ENCODE data around the gene MFN1.

MFN1 gene

DNA sequence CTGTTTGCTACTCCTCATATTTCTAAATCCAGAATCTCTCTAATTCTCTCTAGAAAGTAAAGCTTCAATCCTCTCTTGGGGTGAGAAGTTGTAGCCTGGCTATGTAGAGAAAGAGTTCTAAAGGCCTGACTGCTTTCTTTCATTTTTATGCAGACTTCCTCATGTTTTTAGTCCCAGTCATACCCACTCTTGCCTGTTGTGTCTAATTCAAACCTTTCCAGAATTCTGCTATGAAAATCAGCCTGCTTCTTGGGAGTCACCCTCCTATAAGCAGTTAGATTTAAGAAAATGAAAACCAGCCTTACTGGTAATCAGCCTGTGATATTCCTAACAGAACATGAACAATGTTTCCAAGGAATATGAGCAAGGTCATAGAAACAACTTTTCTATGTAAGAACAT lies 39.5 kb upstream of the MFN1 start (continued):
- TF ChIP-seq, protein P1, sequence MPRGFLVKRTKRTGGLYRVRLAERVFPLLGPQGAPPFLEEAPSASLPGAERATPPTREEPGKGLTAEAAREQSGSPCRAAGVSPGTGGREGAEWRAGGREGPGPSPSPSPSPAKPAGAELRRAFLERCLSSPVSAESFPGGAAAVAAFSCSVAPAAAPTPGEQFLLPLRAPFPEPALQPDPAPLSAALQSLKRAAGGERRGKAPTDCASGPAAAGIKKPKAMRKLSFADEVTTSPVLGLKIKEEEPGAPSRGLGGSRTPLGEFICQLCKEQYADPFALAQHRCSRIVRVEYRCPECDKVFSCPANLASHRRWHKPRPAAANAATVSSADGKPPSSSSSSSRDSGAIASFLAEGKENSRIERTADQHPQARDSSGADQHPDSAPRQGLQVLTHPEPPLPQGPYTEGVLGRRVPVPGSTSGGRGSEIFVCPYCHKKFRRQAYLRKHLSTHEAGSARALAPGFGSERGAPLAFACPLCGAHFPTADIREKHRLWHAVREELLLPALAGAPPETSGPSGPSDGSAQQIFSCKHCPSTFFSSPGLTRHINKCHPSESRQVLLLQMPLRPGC (tag by site-specific recombination; IDR thresholded peaks at IDR 0.05): no peak
- no peak for TF ChIP-seq GLI2 (tag by site-specific recombination; IDR thresholded peaks at IDR 0.05; ENCODE audit: borderline replicate concordance, low read depth)
- TF ChIP-seq, protein P2, sequence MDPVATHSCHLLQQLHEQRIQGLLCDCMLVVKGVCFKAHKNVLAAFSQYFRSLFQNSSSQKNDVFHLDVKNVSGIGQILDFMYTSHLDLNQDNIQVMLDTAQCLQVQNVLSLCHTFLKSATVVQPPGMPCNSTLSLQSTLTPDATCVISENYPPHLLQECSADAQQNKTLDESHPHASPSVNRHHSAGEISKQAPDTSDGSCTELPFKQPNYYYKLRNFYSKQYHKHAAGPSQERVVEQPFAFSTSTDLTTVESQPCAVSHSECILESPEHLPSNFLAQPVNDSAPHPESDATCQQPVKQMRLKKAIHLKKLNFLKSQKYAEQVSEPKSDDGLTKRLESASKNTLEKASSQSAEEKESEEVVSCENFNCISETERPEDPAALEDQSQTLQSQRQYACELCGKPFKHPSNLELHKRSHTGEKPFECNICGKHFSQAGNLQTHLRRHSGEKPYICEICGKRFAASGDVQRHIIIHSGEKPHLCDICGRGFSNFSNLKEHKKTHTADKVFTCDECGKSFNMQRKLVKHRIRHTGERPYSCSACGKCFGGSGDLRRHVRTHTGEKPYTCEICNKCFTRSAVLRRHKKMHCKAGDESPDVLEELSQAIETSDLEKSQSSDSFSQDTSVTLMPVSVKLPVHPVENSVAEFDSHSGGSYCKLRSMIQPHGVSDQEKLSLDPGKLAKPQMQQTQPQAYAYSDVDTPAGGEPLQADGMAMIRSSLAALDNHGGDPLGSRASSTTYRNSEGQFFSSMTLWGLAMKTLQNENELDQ (tag by site-specific recombination; IDR thresholded peaks at IDR 0.05; ENCODE audit: low read depth): no peak
- no peak for TF ChIP-seq ZNF416 (tag by site-specific recombination; IDR thresholded peaks at IDR 0.05)
- TF ChIP-seq GLIS1 (tag by site-specific recombination; IDR thresholded peaks at IDR 0.05): no peak
- no peak for TF ChIP-seq TRIM28 (IDR thresholded peaks at IDR 0.05; ENCODE audit: borderline replicate concordance, low read length)

DNA sequence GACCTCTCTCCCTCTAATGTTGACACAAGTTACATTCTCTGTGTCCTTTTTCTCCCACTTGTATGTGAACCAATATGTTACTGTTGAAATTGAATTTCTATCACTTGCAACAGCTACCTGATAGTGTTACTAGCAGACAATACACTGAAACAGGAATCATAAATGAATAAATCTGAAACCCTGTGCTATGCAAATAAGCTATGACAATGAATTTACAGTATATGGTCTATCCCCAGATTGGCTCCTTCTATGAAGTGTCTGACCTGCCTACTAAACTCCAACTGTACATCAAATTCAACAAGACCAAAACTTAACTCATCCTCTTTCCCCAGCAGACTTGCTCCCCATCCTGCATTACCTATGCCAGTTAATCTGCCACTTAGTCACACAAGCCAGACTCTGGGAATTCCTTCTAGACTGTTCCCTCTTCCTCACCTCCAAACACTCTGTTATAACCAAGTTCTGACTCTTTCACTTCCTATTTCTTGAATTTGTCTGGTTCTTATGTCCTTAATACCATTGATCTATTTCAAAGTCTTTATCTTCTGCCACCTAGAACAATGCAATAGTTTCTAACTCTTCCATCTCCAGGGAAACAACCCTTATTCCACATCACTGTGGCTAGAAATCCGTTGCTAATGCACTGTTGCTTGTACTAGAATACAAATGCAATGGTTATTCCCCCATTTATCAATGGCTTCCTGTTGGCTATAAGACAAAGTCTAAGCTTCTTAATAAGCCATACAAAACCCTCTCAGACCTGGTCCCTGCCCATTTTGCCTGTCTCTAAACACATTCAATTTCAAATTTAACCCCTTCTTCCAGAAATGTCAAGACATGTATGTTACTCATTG lies 38.1 kb upstream of the MFN1 start:
- Histone ChIP-seq H3K4me3 (ENCODE audit: low read depth, low read length) (no peak overlapping the region), H3K27ac (ENCODE audit: extremely low read depth, low read depth, low read length) (no peak overlapping the region), H3K36me3 (ENCODE audit: control insufficient read depth in 2 of 2, insufficient read depth in 1 of 2, low read length in 2 of 2) (no peaks in the 10 kb centered on the region), H3K9me3 (ENCODE audit: control insufficient read depth, insufficient read depth, low read depth, low read length) (no peaks in the 10 kb centered on the region), H3K4me1 (ENCODE audit: control insufficient read depth, insufficient read depth, low read length) (no peaks in the 10 kb centered on the region)
- CTCF ChIA-PET: interaction anchor here (0.7 to 1.4 kb wide), 2 partner anchors 72 to 294 kb away, joined by 3 read pairs; no protein-coding TSS in a partner anchor
- POLR2A ChIA-PET: no interaction called here
- TF ChIP-seq, protein P3, sequence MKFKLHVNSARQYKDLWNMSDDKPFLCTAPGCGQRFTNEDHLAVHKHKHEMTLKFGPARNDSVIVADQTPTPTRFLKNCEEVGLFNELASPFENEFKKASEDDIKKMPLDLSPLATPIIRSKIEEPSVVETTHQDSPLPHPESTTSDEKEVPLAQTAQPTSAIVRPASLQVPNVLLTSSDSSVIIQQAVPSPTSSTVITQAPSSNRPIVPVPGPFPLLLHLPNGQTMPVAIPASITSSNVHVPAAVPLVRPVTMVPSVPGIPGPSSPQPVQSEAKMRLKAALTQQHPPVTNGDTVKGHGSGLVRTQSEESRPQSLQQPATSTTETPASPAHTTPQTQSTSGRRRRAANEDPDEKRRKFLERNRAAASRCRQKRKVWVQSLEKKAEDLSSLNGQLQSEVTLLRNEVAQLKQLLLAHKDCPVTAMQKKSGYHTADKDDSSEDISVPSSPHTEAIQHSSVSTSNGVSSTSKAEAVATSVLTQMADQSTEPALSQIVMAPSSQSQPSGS (tag by site-specific recombination; IDR thresholded peaks at IDR 0.05; ENCODE audit: low read depth): no peak
- TF ChIP-seq, protein P4, sequence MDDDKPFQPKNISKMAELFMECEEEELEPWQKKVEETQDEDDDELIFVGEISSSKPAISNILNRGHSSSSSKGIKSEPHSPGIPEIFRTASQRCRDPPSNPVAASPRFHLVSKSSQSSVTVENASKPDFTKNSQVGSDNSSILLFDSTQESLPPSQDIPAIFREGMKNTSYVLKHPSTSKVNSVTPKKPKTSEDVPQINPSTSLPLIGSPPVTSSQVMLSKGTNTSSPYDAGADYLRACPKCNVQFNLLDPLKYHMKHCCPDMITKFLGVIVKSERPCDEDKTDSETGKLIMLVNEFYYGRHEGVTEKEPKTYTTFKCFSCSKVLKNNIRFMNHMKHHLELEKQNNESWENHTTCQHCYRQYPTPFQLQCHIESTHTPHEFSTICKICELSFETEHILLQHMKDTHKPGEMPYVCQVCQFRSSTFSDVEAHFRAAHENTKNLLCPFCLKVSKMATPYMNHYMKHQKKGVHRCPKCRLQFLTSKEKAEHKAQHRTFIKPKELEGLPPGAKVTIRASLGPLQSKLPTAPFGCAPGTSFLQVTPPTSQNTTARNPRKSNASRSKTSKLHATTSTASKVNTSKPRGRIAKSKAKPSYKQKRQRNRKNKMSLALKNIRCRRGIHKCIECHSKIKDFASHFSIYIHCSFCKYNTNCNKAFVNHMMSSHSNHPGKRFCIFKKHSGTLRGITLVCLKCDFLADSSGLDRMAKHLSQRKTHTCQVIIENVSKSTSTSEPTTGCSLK (tag by site-specific recombination; IDR thresholded peaks at IDR 0.05): no peak
- TF ChIP-seq BCL11A (tag by site-specific recombination; IDR thresholded peaks at IDR 0.05; ENCODE audit: low read depth) (no peak), ZNF169 (tag by site-specific recombination; IDR thresholded peaks at IDR 0.05) (no peak), ZNF776 (tag by site-specific recombination; IDR thresholded peaks at IDR 0.05; ENCODE audit: borderline replicate concordance) (no peak), ZEB2 (tag by site-specific recombination; IDR thresholded peaks at IDR 0.05) (no peak), ZNF48 (tag by site-specific recombination; IDR thresholded peaks at IDR 0.05) (no peak), PRDM1 (tag by site-specific recombination; IDR thresholded peaks at IDR 0.05) (no peak), KLF8 (tag by site-specific recombination; IDR thresholded peaks at IDR 0.05) (no peak), ZNF140 (tag by site-specific recombination; IDR thresholded peaks at IDR 0.05) (no peak), ZNF10 (tag by site-specific recombination; IDR thresholded peaks at IDR 0.05) (no peak)
- TF ChIP-seq, protein P5, sequence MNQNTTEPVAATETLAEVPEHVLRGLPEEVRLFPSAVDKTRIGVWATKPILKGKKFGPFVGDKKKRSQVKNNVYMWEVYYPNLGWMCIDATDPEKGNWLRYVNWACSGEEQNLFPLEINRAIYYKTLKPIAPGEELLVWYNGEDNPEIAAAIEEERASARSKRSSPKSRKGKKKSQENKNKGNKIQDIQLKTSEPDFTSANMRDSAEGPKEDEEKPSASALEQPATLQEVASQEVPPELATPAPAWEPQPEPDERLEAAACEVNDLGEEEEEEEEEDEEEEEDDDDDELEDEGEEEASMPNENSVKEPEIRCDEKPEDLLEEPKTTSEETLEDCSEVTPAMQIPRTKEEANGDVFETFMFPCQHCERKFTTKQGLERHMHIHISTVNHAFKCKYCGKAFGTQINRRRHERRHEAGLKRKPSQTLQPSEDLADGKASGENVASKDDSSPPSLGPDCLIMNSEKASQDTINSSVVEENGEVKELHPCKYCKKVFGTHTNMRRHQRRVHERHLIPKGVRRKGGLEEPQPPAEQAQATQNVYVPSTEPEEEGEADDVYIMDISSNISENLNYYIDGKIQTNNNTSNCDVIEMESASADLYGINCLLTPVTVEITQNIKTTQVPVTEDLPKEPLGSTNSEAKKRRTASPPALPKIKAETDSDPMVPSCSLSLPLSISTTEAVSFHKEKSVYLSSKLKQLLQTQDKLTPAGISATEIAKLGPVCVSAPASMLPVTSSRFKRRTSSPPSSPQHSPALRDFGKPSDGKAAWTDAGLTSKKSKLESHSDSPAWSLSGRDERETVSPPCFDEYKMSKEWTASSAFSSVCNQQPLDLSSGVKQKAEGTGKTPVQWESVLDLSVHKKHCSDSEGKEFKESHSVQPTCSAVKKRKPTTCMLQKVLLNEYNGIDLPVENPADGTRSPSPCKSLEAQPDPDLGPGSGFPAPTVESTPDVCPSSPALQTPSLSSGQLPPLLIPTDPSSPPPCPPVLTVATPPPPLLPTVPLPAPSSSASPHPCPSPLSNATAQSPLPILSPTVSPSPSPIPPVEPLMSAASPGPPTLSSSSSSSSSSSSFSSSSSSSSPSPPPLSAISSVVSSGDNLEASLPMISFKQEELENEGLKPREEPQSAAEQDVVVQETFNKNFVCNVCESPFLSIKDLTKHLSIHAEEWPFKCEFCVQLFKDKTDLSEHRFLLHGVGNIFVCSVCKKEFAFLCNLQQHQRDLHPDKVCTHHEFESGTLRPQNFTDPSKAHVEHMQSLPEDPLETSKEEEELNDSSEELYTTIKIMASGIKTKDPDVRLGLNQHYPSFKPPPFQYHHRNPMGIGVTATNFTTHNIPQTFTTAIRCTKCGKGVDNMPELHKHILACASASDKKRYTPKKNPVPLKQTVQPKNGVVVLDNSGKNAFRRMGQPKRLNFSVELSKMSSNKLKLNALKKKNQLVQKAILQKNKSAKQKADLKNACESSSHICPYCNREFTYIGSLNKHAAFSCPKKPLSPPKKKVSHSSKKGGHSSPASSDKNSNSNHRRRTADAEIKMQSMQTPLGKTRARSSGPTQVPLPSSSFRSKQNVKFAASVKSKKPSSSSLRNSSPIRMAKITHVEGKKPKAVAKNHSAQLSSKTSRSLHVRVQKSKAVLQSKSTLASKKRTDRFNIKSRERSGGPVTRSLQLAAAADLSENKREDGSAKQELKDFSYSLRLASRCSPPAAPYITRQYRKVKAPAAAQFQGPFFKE (tag by site-specific recombination; IDR thresholded peaks at IDR 0.05; ENCODE audit: borderline replicate concordance): no peak
- TF ChIP-seq, protein P6, sequence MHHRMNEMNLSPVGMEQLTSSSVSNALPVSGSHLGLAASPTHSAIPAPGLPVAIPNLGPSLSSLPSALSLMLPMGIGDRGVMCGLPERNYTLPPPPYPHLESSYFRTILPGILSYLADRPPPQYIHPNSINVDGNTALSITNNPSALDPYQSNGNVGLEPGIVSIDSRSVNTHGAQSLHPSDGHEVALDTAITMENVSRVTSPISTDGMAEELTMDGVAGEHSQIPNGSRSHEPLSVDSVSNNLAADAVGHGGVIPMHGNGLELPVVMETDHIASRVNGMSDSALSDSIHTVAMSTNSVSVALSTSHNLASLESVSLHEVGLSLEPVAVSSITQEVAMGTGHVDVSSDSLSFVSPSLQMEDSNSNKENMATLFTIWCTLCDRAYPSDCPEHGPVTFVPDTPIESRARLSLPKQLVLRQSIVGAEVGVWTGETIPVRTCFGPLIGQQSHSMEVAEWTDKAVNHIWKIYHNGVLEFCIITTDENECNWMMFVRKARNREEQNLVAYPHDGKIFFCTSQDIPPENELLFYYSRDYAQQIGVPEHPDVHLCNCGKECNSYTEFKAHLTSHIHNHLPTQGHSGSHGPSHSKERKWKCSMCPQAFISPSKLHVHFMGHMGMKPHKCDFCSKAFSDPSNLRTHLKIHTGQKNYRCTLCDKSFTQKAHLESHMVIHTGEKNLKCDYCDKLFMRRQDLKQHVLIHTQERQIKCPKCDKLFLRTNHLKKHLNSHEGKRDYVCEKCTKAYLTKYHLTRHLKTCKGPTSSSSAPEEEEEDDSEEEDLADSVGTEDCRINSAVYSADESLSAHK (tag by site-specific recombination; IDR thresholded peaks at IDR 0.05): no peak
